GM19193 (cell line): ENCODE data around the gene SCUBE1.

Experiments
- POLR2A ChIP-seq: IDR thresholded peaks from 4 replicates; pipeline ENCODE4 v1.6.1; 2011; ENCODE audit not compliant: insufficient read depth, insufficient read length; ENCODE audit errors: extremely low read depth

Gene SCUBE1

GRCh38 chr22:43375951-43376455 lies 32.8 kb upstream of the SCUBE1 start:
- TF ChIP-seq POLR2A: no peak

DNA sequence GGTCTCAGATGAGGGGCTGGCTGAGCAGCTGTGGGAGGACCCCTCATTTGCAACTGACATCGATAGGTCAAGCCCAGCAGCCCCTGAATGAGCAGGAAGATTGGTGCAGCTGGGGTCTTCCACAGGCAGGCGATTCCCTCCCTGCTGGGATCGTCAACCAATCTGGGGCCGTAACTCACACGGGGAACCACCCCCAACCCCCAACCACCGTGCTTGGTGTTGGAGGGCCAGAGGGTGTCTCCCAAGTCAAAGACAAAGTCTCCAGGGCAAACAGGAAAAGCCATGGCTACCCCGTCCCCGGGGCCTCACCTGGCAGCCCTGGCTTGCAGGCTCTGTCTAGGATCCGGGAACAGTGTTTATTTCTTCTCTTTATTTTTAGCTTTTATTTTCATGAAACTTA lies 26.9 kb upstream of the SCUBE1 start:
- TF ChIP-seq POLR2A: no peak

DNA sequence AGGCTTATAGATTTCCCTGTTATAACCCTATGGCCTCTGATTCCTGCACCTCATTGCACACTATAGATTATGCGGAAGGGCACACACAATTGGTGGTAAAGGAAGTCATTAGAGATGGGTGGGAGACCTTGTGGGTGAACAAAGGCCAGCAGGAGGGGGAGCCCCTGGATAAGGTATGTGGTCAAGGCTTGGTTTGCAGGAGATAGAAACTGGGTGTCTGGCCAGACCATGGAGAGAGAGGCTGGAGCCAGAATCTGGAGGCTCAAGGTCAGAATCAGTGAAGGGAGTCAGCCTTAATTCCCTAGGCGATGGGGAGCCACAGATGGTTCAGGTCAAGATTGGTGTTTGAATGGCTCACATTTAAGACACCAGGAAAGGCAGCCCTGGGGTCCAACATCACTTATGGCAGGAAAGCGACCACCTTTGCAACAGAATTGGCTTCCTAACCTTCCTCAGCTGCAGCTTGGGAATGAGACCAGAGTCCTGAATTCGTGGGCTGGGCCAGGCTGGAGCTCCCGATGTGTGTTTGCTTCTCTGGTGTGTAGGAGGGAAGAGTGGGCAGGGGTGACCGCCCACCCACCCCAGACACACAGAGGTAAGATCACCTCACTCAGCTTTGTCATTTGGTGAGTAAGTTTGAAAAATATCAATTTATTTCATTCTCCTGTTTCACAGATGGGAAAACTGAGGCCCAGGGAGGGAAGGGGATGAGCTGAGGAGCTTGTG lies 22.7 kb upstream of the SCUBE1 start:
- no peak for TF ChIP-seq POLR2A

GRCh38 chr22:43364169-43364435 lies 20.9 kb upstream of the SCUBE1 start:
- no peak for TF ChIP-seq POLR2A

GRCh38 chr22:43363315-43364168 lies 20.4 kb upstream of the SCUBE1 start:
- no peak for TF ChIP-seq POLR2A

- TF ChIP-seq POLR2A: no peak
Observed at GRCh38 chr22:43360576-43360975, 17.4 kb upstream of the SCUBE1 start.

GRCh38 chr22:43356881-43357280 lies 13.7 kb upstream of the SCUBE1 start:
- TF ChIP-seq POLR2A: no peak

DNA sequence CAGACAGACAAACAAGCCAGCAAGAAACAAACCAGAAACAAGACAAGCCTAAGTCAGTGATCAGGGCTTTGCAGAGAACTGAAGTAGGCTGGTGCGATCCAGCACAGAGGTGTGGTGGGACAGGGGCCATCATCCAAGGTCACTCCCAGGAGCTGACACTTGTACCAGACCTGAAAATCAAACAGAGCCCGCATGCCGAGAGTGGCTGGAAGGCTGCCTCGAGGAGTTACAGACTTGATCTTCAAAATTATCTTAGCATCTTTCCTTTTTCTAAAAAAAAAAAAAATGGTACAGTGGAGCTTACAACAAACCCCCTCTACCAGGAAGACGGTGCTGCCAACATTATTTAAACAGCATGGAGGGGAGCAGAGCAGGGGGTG lies 8.8 kb upstream of the SCUBE1 start:
- no peak for TF ChIP-seq POLR2A

GRCh38 chr22:43349636-43350035 lies 6.5 kb upstream of the SCUBE1 start:
- no peak for TF ChIP-seq POLR2A

GRCh38 chr22:43346521-43346929 lies 3.4 kb upstream of the SCUBE1 start:
- TF ChIP-seq POLR2A: no peak

GRCh38 chr22:43345761-43346301 lies 2.7 kb upstream of the SCUBE1 start:
- TF ChIP-seq POLR2A: no peak

GRCh38 chr22:43345356-43345755 lies 2.2 kb upstream of the SCUBE1 start:
- TF ChIP-seq POLR2A: no peak

GRCh38 chr22:43344520-43344787 lies 1.3 kb upstream of the SCUBE1 start:
- TF ChIP-seq POLR2A: no peak

GRCh38 chr22:43343670-43344519 lies 723 bp upstream of the SCUBE1 start:
- no peak for TF ChIP-seq POLR2A
